Stimulated activated naive CD8-positive, alpha-beta T cell treated with anti-CD3 and anti-CD28 coated beads, Interleukin-15, amount 100 ng/mL, for 72 hours (primary cell): ENCODE results near the gene LINGO1.
A peak's percentile ranks its signal among the peaks of the same experiment; 100 is the strongest.

Experiments
- ATAC-seq: fragments of 150-1000 bp; cut with Tn5 transposase; 2 replicates; pipeline ENCODE4 v1.10.0; 2021; ENCODE audit warnings: mild to moderate bottlenecking, moderate library complexity
- DNase-seq, 2 donors: peaks; one replicate each; pipeline ENCODE4 v3.0.0; 2021 to 2022
- H3K27ac Mint-ChIP-seq, 2 donors: one replicate each; pipeline ENCODE4 v1.8.0; 2022; ENCODE audit warnings: mild to moderate bottlenecking in 2 of 2, mixed read lengths in 2 of 2, moderate library complexity in 2 of 2
- H3K27me3 Mint-ChIP-seq: one replicate; pipeline ENCODE4 v1.8.0; 2022; ENCODE audit warnings: mixed read lengths
- H3K4me1 Mint-ChIP-seq: one replicate; pipeline ENCODE4 v1.8.0; 2022; ENCODE audit warnings: mild to moderate bottlenecking, mixed read lengths
- H3K4me3 Mint-ChIP-seq, 2 donors: one replicate each; pipeline ENCODE4 v1.8.0; 2022; ENCODE audit warnings: mild to moderate bottlenecking in 2 of 2, mixed read lengths in 2 of 2, moderate library complexity in 1 of 2
- H3K9me3 Mint-ChIP-seq, 2 donors: one replicate each; pipeline ENCODE4 v1.8.0; 2022; ENCODE audit warnings: mixed read lengths in 2 of 2

Gene LINGO1

GRCh38 chr15:77643764-77644163 lies 11.1 kb upstream of the LINGO1 start:
- H3K4me3 Mint-ChIP-seq, result no peak overlapping the region
- DNase-seq (no peak), ATAC-seq (no peak)
- no peak overlapping the region for H3K27ac Mint-ChIP-seq
- no peaks in the 10 kb centered on the region for H3K9me3 Mint-ChIP-seq
- H3K27me3 Mint-ChIP-seq, result peaks cover 37% of the 10 kb centered on the region
- H3K4me1 Mint-ChIP-seq, result no peaks in the 10 kb centered on the region

- DNase-seq, result no peak
- Mint-ChIP-seq H3K4me1 (no peaks in the 10 kb centered on the region), H3K4me3 (no peak overlapping the region), H3K27me3 (peaks cover 39% of the 10 kb centered on the region), H3K9me3 (no peaks in the 10 kb centered on the region), H3K27ac (peak overlapping the region in 1 of 2 donors; percentile 36)
- ATAC-seq, result no peak
These were observed 10.2 kb upstream of the LINGO1 start for GRCh38 chr15:77642793-77643430.

DNA sequence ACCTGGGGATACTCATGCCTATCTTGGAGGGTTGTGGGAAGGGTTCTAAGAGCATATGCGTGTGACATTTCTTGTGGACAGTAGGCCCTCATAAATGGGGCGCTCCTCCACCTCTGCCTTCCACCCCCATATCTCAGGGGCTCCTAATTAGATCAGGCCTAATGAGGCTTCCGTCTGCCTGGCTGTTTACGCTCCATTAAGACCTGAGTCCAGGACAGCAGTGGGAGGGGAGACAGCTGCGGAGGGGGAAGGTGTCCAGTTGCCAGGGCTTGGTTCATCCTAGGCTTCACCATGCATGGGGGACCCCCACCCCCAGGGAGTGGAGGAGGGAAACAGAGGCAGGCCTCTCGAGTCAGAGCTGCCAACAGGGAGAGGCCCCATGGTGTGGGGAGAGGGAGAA lies 9.3 kb upstream of the LINGO1 start:
- Mint-ChIP-seq H3K9me3 (no peaks in the 10 kb centered on the region), H3K27ac (no peak overlapping the region), H3K4me1 (no peaks in the 10 kb centered on the region), H3K4me3 (no peak overlapping the region), H3K27me3 (peaks cover 39% of the 10 kb centered on the region)
- ATAC-seq, result no peak
- no peak for DNase-seq

DNA sequence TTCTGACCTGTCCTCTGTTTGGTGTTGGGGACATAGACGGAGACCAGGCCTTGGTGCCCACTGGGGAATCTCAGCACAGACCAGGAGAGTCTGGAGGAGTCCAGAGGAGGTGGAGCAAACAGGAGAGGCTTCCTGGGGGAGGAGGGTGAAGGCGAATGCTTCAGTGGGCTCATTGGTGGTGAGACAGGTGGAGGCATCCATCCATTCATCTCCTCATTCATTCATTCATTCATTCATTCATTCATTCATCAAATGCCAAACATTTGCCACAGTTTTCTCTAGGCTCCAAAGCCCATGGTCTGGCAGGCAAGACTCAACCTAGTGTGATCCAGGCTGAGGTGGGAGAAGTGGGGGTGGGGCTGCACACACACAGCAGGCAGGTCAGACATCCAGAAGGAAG lies 7.9 kb upstream of the LINGO1 start:
- Mint-ChIP-seq H3K4me1 (no peaks in the 10 kb centered on the region), H3K9me3 (no peaks in the 10 kb centered on the region), H3K4me3 (no peak overlapping the region), H3K27ac (peak overlapping the region in 1 of 2 donors; percentile 34), H3K27me3 (peaks cover 46% of the 10 kb centered on the region)
- DNase-seq (no peak), ATAC-seq (no peak)

DNA sequence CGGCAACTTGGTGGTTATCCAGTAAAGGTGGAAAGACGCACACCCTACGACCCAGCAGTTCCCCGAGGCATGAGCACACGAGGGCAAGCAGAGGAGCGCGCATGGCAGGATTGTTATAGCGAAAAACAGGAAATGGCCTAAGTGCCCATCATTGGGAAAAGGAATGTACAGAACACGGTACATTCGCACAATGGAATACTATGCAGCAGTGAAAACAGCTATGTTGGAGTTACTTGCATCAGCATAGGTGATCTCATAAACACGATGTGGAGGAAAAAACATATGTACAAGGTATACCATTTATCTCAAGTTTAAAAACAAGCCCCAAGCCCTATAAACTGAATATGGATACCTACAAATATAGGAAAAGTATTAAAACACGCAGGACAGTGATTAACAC lies 6.7 kb upstream of the LINGO1 start:
- peaks cover 58% of the 10 kb centered on the region for H3K27me3 Mint-ChIP-seq
- no peak overlapping the region for H3K4me3 Mint-ChIP-seq
- no peak for ATAC-seq
- H3K9me3 Mint-ChIP-seq, result no peaks in the 10 kb centered on the region
- no peak for DNase-seq
- no peak overlapping the region for H3K27ac Mint-ChIP-seq
- H3K4me1 Mint-ChIP-seq, result peaks cover 1% of the 10 kb centered on the region

- peaks cover 14% of the 10 kb centered on the region for H3K4me1 Mint-ChIP-seq
- ATAC-seq, result no peak
- no peaks in the 10 kb centered on the region for H3K9me3 Mint-ChIP-seq
- no peak overlapping the region for H3K4me3 Mint-ChIP-seq
- no peak for DNase-seq
- H3K27ac Mint-ChIP-seq, result no peak overlapping the region
- H3K27me3 Mint-ChIP-seq, result peaks cover 72% of the 10 kb centered on the region
These were observed 5.4 kb upstream of the LINGO1 start for GRCh38 chr15:77637851-77638692.

DNA sequence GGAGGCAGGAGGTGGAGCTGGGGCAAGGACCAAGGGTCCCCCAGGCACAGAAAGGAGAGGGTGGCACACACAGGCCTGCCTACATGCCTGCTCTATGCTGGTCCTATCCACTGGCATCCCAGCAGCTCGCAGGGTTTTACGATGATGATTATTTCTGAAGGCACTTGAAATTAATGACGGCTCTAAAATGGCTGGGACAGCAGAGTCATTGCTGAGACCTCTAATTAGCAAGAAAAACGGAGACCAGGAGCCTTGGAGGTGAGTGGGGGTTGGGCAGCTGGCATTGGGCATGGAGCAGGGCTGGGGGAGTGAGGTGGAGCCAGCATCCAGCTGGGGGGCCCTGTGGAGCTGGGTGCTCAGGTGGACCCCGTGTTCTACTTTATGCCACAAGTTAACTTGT lies 3.5 kb upstream of the LINGO1 start:
- no peak for ATAC-seq
- H3K27ac Mint-ChIP-seq, result no peak overlapping the region
- peaks cover 14% of the 10 kb centered on the region for H3K4me1 Mint-ChIP-seq
- no peak for DNase-seq
- H3K27me3 Mint-ChIP-seq, result peaks cover 78% of the 10 kb centered on the region
- no peaks in the 10 kb centered on the region for H3K9me3 Mint-ChIP-seq
- H3K4me3 Mint-ChIP-seq, result no peak overlapping the region

GRCh38 chr15:77634266-77634962 lies 1.7 kb upstream of the LINGO1 start:
- ATAC-seq (peak; percentile 52), DNase-seq (peak; percentile 68 to 72)
- Mint-ChIP-seq H3K4me3 (peak overlapping the region in 1 of 2 donors; percentile 38), H3K27me3 (peaks cover 82% of the 10 kb centered on the region), H3K9me3 (no peaks in the 10 kb centered on the region), H3K27ac (peak overlapping the region in 1 of 2 donors; percentile 61), H3K4me1 (peaks cover 14% of the 10 kb centered on the region)

- ATAC-seq, result no peak
These were observed 1.2 kb upstream of the LINGO1 start for GRCh38 chr15:77633913-77634265.

DNA sequence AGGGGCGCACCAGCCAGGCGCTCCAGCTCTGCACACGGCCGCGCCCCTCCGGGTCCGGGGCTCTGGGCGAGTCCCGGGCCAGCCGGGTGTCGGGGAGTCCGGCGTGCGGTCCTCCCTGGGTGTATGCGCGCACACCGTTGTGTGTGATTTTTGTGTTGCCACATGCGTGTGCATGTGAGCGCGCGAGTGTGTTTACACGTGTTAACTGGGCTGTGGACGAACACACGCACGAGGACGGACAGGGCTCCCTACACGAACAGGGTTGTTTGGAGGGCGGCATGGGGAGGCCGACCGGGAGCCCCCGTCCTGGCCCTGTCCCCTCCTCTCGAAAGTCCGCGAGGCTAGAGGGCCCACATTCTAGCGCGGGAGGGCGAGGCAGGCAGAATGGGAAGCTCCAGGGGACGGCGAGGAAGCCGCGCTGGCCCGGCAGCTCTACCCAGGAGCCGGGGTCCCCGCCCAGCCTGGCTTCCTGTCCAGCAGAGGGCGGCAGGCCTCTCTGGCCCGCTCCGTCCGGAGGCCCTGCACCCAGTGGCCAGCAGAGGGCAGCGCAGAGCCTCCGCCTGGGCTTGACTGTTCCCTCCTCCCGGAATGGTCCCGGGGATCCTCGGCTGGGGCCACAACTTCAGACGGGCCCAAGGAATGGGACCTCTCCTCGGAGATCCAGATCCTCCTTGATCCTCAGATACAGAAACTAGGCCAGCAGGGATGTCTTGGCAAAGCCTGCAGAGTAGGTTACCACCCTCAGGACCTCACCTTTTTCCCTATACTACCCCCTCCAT lies 611 bp upstream of the LINGO1 start:
- peak; percentile 79 for ATAC-seq
- peaks cover 14% of the 10 kb centered on the region for H3K4me1 Mint-ChIP-seq
- peak; percentile 70 to 71 for DNase-seq
- no peak overlapping the region for H3K27ac Mint-ChIP-seq
- no peaks in the 10 kb centered on the region for H3K9me3 Mint-ChIP-seq
- peaks cover 84% of the 10 kb centered on the region for H3K27me3 Mint-ChIP-seq
- H3K4me3 Mint-ChIP-seq, result peak overlapping the region; percentile 49 to 68

More at GRCh38 chr15:77633913-77634265, 1.2 kb upstream of the LINGO1 start:
- H3K27ac Mint-ChIP-seq, result peak overlapping the region in 1 of 2 donors; percentile 61
- no peaks in the 10 kb centered on the region for H3K9me3 Mint-ChIP-seq
- DNase-seq, result no peak
- peak overlapping the region; percentile 49 to 68 for H3K4me3 Mint-ChIP-seq
- H3K27me3 Mint-ChIP-seq, result peaks cover 82% of the 10 kb centered on the region
- peaks cover 14% of the 10 kb centered on the region for H3K4me1 Mint-ChIP-seq

DNA sequence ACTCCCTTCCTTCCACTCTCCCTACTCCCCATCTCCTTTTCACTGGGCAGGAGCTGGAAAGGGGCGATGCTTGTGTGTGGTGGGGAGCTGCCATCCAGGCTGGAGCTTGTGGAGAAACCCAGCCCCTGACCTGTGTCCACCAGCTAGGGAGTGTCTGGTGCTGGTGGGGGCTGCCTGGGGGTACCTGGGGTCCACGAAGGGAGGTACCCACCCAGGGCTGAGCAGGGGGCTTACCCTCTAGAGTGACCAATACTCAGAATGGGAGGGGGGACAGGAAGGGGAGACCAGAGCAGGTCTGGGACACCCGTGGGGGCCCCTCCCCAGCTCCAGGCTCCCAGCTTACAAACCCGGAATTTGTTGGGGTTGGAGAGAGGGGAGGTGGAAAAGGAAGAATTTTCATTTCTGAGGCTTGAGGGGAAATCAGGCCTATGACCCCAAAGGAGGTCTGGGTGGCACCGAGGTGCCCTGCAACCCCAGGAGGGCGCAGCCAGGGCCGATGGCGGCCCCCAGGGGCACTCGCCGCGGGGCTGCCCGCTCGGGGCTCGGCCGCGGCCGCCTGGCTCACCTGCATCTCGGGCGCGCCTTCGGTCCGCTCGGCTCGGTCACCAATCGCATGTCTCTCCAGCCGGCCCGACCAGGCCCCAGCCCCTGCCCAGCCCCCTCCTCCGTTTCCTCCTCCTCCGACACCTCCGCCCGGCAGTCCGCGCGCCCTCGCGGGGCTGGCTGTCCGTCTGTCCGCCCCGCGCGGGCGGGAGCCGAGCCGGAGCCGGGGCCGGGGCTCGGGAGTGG lies 773 bp downstream of the LINGO1 start:
- peak overlapping the region in 1 of 2 donors; percentile 58 for H3K4me3 Mint-ChIP-seq

DNA sequence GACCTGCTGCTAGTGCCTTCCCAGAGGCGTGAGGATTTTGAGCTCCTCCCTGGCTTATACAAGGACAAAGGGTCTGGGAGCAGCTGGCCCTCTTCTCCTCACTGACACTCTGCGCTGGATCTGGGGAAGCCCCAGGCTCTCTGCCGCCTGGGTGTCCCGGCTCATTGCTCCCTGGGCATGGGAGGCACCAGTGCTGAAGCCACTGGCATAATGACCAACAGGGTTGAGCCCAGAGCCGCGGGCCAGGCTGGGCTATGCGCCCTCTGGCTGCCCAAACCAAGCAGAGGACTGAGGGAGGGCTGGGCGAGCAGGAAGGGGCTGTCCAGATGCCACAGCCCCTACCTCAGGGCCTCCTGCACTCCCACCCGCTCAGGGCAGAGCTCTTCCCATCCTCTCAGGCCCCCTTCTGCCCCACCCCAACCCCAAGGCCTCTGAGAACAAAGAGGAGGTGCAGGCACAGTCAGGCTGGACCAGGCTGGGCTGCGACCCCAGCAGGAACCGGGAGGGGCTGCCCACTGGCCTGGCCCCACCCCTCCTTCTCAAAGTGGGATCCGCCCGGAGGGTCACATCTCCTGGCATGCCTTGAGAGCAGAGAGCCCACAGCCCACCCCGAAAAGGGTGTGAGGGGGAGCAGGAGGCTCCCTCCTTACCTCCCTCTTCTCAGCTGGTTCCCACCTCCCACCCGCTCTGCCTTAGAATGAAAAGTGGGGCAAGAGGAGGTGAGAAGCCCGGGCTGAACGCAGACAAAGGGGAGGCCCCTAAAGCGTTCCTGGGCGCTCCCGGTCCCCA lies 1.6 kb downstream of the LINGO1 start:
- H3K4me1 Mint-ChIP-seq, result peaks cover 14% of the 10 kb centered on the region

More for the DNA sequence above, 773 bp downstream of the LINGO1 start:
- peaks cover 71% of the 10 kb centered on the region for H3K27me3 Mint-ChIP-seq
- ATAC-seq, result no peak
- peaks cover 14% of the 10 kb centered on the region for H3K4me1 Mint-ChIP-seq
- no peak for DNase-seq
- no peaks in the 10 kb centered on the region for H3K9me3 Mint-ChIP-seq
- no peak overlapping the region for H3K27ac Mint-ChIP-seq

GRCh38 chr15:77630056-77630455 lies 2.7 kb downstream of the LINGO1 start:
- H3K4me1 Mint-ChIP-seq, result peaks cover 14% of the 10 kb centered on the region

More for the DNA sequence above, 1.6 kb downstream of the LINGO1 start:
- no peak overlapping the region for H3K27ac Mint-ChIP-seq
- DNase-seq, result no peak
- ATAC-seq, result no peak
- H3K4me3 Mint-ChIP-seq, result no peak overlapping the region
- peaks cover 65% of the 10 kb centered on the region for H3K27me3 Mint-ChIP-seq
- no peaks in the 10 kb centered on the region for H3K9me3 Mint-ChIP-seq

More at GRCh38 chr15:77630056-77630455, 2.7 kb downstream of the LINGO1 start:
- Mint-ChIP-seq H3K27me3 (peaks cover 54% of the 10 kb centered on the region), H3K27ac (no peak overlapping the region), H3K4me3 (no peak overlapping the region), H3K9me3 (no peaks in the 10 kb centered on the region)
- DNase-seq (no peak), ATAC-seq (no peak)
